Peyer's patch (tissue), 4 donors: ENCODE measurements around the gene BCL2L11.

ENCODE experiments used
- POLR2A ChIP-seq, 2 donors: fragments of 450-650 bp; IDR thresholded peaks; one replicate each; pipeline ENCODE4 v1.5.1; 2017; ENCODE audit warnings: antibody characterized with exemption in 2 of 2, mild to moderate bottlenecking in 2 of 2, moderate library complexity in 2 of 2
- TF ChIP-seq, protein P1 (sequence below), 6 experiments: fragments of 450-650 bp in 4 of 6; fragments of 200-600 bp in 2 of 6; sonication (generic) in 1 of 6; IDR thresholded peaks; one replicate each; pipeline ENCODE4 v1.5.1; 2017 to 2019; ENCODE audit warnings: antibody characterized with exemption in 6 of 6, mild to moderate bottlenecking in 3 of 6, moderate library complexity in 1 of 6

DNA sequence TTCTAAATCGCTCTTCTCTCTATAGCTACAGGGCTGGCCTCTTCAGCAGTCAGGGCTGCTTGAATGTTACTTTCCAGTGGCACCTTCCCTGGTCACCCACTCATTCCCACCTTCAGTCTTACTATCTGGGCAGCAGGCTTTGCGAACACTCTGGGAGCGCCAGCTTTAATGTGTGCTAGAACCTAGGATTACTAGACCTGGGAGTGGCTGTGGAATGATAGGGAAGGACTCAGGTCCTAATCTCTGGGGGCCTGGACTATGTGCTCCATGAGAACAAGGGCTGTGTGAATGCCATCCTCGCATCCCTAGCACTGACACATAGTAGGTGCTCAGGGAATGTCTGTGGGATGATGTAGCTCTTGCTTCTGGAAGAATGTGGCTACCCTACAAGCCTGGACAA lies 57.6 kb downstream of the BCL2L11 start:
- TF ChIP-seq, protein P1, sequence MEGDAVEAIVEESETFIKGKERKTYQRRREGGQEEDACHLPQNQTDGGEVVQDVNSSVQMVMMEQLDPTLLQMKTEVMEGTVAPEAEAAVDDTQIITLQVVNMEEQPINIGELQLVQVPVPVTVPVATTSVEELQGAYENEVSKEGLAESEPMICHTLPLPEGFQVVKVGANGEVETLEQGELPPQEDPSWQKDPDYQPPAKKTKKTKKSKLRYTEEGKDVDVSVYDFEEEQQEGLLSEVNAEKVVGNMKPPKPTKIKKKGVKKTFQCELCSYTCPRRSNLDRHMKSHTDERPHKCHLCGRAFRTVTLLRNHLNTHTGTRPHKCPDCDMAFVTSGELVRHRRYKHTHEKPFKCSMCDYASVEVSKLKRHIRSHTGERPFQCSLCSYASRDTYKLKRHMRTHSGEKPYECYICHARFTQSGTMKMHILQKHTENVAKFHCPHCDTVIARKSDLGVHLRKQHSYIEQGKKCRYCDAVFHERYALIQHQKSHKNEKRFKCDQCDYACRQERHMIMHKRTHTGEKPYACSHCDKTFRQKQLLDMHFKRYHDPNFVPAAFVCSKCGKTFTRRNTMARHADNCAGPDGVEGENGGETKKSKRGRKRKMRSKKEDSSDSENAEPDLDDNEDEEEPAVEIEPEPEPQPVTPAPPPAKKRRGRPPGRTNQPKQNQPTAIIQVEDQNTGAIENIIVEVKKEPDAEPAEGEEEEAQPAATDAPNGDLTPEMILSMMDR (IDR thresholded peaks at IDR 0.05): no peak
- no peak for TF ChIP-seq POLR2A (IDR thresholded peaks at IDR 0.05)
